ENCODE results near the gene TMEM220.
A peak's percentile ranks its signal among the peaks of the same experiment; 100 is the strongest.

TMEM220 gene

DNA sequence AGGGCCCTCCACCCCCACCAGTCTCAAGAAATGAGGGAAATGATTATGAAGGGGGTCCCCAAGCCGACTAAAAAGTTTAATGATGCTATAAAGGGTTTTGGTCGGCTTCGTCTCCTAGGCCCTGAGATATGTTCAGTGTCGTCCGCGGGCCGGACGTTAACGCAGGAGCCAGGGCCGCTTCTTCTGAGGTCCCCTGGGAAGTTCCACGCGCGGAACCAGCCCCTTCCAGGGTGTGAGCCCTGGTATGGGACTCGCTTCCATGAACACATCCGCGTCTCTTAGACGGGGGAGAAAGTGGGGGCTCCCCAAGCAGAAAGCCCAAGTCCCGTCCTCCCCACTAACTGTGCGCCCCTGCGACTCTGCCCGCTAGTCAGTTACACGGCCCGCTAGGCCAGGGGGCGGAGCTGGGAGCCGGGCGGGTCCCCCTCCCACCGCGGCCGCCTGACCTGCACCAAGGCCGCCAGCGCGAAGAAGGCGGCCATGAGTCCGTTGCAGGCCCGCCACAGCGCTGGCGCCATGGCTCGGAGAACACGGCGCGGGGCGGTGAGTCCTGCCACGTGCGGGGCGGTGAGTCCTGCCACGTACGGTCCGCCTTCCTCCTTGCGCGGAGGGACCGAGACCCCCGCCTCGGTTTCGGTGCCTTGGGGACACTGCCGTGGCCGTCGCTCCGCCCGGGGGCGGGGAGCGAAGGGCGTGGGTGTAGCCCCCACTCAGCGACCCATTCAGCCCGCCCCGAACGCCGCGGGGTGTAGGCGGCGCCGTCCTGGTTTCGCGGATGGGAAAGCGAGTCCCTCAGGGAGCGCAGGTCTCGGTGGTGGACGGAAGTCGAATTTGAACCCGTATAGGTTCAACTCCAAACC lies at the start of gene TMEM220:
TSS of gene TMEM220 (minus strand) at position 690 of the 860 bp plus-strand sequence. CDS start at position 518, 172 bp downstream.
- peak; percentile 83 for DNase-seq

GRCh38 chr17:10779609-10780008 lies 49.8 kb upstream of the TMEM220 start:
- DNase-seq, result no peak
- in situ Hi-C loops (cut with MboI; ENCODE audit: low pct_unique_long_range_greater_than_20kb, low sequenced_read_pairs), result no loop called here

More for the DNA sequence above, at the start of gene TMEM220:
- in situ Hi-C loops (cut with MboI; ENCODE audit: low pct_unique_long_range_greater_than_20kb, low sequenced_read_pairs), result no loop called here

- in situ Hi-C loops (cut with MboI; ENCODE audit: low pct_unique_long_range_greater_than_20kb, low sequenced_read_pairs), result no loop called here
Measured at GRCh38 chr17:10777890-10778289, 48.1 kb upstream of the TMEM220 start.

GRCh38 chr17:10777131-10777807 lies 47.4 kb upstream of the TMEM220 start:
- in situ Hi-C loops (cut with MboI; ENCODE audit: low pct_unique_long_range_greater_than_20kb, low sequenced_read_pairs), result no loop called here
- DNase-seq, result no peak

More at GRCh38 chr17:10777890-10778289, 48.1 kb upstream of the TMEM220 start:
- DNase-seq, result no peak

- DNase-seq, result peak; percentile 38
- in situ Hi-C loops (cut with MboI; ENCODE audit: low pct_unique_long_range_greater_than_20kb, low sequenced_read_pairs), result no loop called here
Measured at GRCh38 chr17:10776381-10776780, 46.6 kb upstream of the TMEM220 start.

DNA sequence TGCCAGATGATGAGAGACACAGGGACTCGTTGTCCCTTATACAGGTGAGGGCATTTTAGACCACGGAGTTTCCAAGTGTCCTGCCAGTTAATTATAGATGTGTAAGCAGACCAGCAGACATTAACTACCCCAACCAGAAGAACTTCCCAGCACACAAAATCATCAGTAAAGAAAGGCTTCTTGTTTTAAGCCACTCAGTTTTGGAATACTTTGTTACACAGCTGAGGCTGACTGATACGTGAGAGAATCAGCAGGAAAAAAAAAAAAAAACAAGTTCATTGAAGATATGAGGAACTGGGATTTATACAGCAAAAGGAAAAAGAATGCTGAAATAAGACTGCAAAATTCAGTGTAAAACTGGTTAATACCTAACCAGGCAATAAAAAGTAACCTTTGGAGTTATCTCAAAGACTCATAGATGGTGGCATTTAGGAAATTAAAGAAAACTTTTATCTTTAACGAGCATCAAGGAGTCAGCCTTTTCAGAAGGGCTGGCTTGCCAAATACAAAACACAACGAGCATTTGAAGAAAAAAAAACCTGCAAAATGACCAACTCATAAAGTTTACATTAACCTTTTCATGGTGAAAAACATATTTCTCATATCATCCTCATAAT lies 46.0 kb upstream of the TMEM220 start:
- in situ Hi-C loops (cut with MboI; ENCODE audit: low pct_unique_long_range_greater_than_20kb, low sequenced_read_pairs), result no loop called here

GRCh38 chr17:10775058-10775457 lies 45.2 kb upstream of the TMEM220 start:
- in situ Hi-C loops (cut with MboI; ENCODE audit: low pct_unique_long_range_greater_than_20kb, low sequenced_read_pairs), result no loop called here
- no peak for DNase-seq

More for the DNA sequence above, 46.0 kb upstream of the TMEM220 start:
- DNase-seq, result no peak

DNA sequence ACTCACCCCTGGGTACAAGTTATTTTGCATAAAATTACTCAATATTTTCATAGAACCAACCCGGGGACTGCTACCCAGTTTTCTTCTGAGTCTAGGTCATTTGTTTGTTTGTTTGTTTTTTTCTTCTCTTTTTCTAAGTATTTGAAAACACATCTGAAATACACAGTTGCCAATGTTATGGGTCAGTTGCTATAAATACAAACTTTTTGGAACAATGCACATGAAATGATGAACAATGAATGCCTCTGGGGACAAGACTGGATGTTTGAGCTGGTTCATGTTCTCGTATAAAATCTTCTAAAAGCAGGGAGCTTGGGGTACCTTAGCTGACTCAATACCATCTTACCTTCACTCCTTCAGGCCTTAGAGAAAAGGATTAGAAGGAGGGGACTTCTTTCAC lies 43.6 kb upstream of the TMEM220 start:
- DNase-seq, result no peak
- in situ Hi-C loops (cut with MboI; ENCODE audit: low pct_unique_long_range_greater_than_20kb, low sequenced_read_pairs), result no loop called here

GRCh38 chr17:10772425-10773380 lies 42.9 kb upstream of the TMEM220 start:
- peak; percentile 74 for DNase-seq

DNA sequence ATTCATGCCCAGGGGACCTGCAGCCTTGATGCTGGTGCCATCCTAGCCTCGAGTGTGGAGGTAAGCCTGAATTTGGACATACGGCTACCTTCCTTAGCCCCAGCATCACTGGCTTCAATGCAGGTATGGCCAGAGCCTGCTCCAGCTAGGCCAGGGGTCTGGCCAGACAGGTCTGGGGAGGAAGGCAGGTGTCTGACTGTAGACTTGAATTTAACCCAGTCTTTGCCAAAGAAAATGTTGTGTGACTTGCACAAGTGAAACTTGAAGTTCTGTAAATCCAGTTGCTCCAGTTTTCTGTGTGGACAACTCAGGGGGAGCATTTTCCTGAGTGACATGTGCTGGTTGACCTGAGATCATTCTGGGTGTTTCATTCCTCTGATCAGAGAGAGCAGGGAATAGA lies 41.3 kb upstream of the TMEM220 start:
- in situ Hi-C loops (cut with MboI; ENCODE audit: low pct_unique_long_range_greater_than_20kb, low sequenced_read_pairs), result no loop called here
- no peak for DNase-seq

More at GRCh38 chr17:10772425-10773380, 42.9 kb upstream of the TMEM220 start:
- in situ Hi-C loops (cut with MboI; ENCODE audit: low pct_unique_long_range_greater_than_20kb, low sequenced_read_pairs), result no loop called here

DNA sequence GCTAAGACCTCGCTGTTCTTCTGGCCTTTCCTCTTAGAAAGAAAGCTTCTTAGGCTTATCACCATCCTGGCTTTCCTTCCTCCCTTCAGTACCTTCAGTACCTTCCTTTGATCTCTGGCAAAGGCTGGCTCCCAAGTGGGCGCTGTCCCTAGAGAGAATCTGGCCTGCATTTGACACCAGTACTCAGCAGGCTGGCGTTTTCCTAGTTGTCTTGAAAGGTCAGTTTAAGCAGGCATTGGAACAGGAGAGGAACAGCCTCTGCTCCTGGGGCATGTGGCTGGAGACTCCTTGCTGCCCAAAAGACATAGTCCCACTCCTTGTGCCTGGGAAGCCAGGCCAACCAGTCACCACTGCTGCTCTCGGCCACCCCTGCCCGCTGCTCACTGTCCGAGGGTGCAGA lies 40.0 kb upstream of the TMEM220 start:
- in situ Hi-C loops (cut with MboI; ENCODE audit: low pct_unique_long_range_greater_than_20kb, low sequenced_read_pairs), result no loop called here
- no peak for DNase-seq

GRCh38 chr17:10768750-10769251 lies 39.0 kb upstream of the TMEM220 start:
- in situ Hi-C loops (cut with MboI; ENCODE audit: low pct_unique_long_range_greater_than_20kb, low sequenced_read_pairs), result no loop called here
- no peak for DNase-seq

GRCh38 chr17:10767232-10767631 lies 37.4 kb upstream of the TMEM220 start:
- DNase-seq, result no peak
- in situ Hi-C loops (cut with MboI; ENCODE audit: low pct_unique_long_range_greater_than_20kb, low sequenced_read_pairs), result no loop called here

- DNase-seq, result no peak
- in situ Hi-C loops (cut with MboI; ENCODE audit: low pct_unique_long_range_greater_than_20kb, low sequenced_read_pairs), result no loop called here
Measured at GRCh38 chr17:10762037-10762436, 32.2 kb upstream of the TMEM220 start.

DNA sequence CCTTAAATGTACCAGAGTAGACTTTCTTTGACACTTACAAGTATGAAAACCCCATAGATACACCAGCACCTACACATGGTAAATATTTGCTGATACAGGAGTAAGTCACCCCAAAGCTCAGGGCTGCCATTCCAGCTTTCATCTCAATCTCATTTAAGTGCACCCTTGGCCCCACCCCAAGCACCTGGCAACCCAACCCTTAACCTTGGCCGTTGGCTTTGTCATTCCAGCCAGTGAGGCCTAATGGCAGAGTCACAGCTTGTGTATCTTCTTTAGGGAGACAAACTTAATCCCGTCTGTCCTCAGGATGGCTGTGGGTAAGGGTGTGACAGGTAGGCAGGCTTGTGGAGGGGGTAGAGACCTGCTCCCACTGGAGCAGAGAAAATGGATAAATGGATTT lies 31.5 kb upstream of the TMEM220 start:
- no peak for DNase-seq
- in situ Hi-C loops (cut with MboI; ENCODE audit: low pct_unique_long_range_greater_than_20kb, low sequenced_read_pairs), result no loop called here

DNA sequence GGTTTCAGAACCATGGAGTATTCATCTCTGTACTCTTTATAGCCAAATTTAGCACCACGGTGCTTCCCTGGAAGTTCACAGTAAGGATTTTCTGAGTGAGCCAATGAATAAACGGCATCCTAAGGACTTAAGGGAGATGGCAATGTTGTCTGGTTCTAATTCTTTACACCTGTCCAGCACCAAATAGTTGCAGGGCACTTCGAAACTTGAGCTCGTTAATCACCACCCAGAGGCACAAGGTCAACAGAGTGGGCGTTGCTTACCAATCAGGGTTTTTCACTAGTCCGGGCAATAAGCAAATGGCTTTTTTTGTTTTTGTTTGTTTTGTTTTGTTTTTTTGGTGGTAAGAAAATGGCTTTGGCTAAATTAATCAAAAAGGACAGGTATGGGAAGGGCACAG lies 28.2 kb upstream of the TMEM220 start:
- no peak for DNase-seq

GRCh38 chr17:10757647-10758046 lies 27.8 kb upstream of the TMEM220 start:
- in situ Hi-C loops (cut with MboI; ENCODE audit: low pct_unique_long_range_greater_than_20kb, low sequenced_read_pairs), result no loop called here
- no peak for DNase-seq

More for the DNA sequence above, 28.2 kb upstream of the TMEM220 start:
- in situ Hi-C loops (cut with MboI; ENCODE audit: low pct_unique_long_range_greater_than_20kb, low sequenced_read_pairs), result no loop called here

- in situ Hi-C loops (cut with MboI; ENCODE audit: low pct_unique_long_range_greater_than_20kb, low sequenced_read_pairs), result no loop called here
- DNase-seq, result no peak
Measured at GRCh38 chr17:10757067-10757466, 27.2 kb upstream of the TMEM220 start.

DNA sequence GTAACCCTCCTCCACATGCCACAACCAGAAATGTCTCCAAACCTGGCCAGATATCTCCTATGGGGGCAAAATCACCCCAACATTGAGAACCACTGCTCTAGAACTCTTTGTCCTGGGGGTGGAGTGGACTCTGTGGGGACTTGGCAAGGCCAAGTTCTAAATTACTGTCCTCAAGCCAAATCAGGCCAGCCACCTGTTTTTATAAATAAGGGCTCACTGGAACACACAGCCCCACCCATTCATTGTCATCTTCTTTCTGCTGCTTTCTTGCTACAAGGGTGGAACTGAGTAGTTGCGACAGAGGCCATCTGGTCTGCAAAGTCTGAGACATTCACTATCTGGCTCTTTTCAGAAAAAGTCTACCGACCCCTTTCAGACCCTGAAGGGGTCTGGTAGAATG lies 26.8 kb upstream of the TMEM220 start:
- in situ Hi-C loops (cut with MboI; ENCODE audit: low pct_unique_long_range_greater_than_20kb, low sequenced_read_pairs), result no loop called here
- DNase-seq, result no peak
